SK-N-SH treated with all-trans-retinoic acid at 6 μM for 48 hours (cell line): ENCODE data around the gene CXCR6.

ENCODE experiments used
- ATAC-seq: fragments of 200-7000 bp; cut with Tn5 transposase; 3 replicates; pipeline ENCODE4 v1.9.1; 2020; ENCODE audit warnings: mild to moderate bottlenecking, moderate library complexity
- ARNTL ChIP-seq: fragments of 450-650 bp; formaldehyde crosslinking; IDR thresholded peaks from 2 replicates; pipeline ENCODE4 v1.5.0; 2020; ENCODE audit warnings: low read depth, mild to moderate bottlenecking, moderate library complexity, borderline replicate concordance
- BACH2 ChIP-seq: fragments of 250-450 bp; sonication (Bioruptor Pico); IDR thresholded peaks from 2 replicates; pipeline ENCODE4 v1.9.0; 2021; ENCODE audit warnings: mild to moderate bottlenecking, borderline replicate concordance
- CSDC2 ChIP-seq: fragments of 250-450 bp; sonication (Bioruptor Pico); IDR thresholded peaks from 2 replicates; pipeline ENCODE4 v1.5.0; 2020; ENCODE audit warnings: mild to moderate bottlenecking, moderate library complexity
- ESRRG ChIP-seq: fragments of 250-450 bp; sonication (Bioruptor Pico); IDR thresholded peaks from 2 replicates; pipeline ENCODE4 v1.6.1; 2021; ENCODE audit warnings: mild to moderate bottlenecking
- GLIS3 ChIP-seq: fragments of 250-450 bp; sonication (Bioruptor Pico); IDR thresholded peaks from 2 replicates; pipeline ENCODE4 v1.5.0; 2020; ENCODE audit warnings: mild to moderate bottlenecking, moderate library complexity
- ISL1 ChIP-seq: fragments of 250-450 bp; sonication (Bioruptor Pico); IDR thresholded peaks from 2 replicates; pipeline ENCODE4 v2.1.2; 2022; ENCODE audit warnings: mild to moderate bottlenecking, moderate library complexity
- OSR1 ChIP-seq: fragments of 250-450 bp; sonication (Bioruptor Pico); IDR thresholded peaks from 2 replicates; pipeline ENCODE4 v1.8.0; 2022; ENCODE audit warnings: moderate library complexity, mild to moderate bottlenecking, inconsistent platforms
- PPARA ChIP-seq: fragments of 250-450 bp; sonication (Bioruptor Pico); IDR thresholded peaks from 2 replicates; pipeline ENCODE4 v1.5.0; 2020; ENCODE audit warnings: mild to moderate bottlenecking, borderline replicate concordance
- RARB ChIP-seq: fragments of 250-450 bp; sonication (Bioruptor Pico); IDR thresholded peaks from 2 replicates; pipeline ENCODE4 v1.8.0; 2021; ENCODE audit warnings: mild to moderate bottlenecking, moderate library complexity
- TCF4 ChIP-seq: fragments of 250-450 bp; sonication (Bioruptor Pico); IDR thresholded peaks from 2 replicates; pipeline ENCODE4 v1.8.0; 2021; ENCODE audit warnings: mild to moderate bottlenecking, moderate library complexity, borderline replicate concordance
- TOX ChIP-seq: fragments of 250-450 bp; sonication (Bioruptor Pico); IDR thresholded peaks from 2 replicates; pipeline ENCODE4 v1.8.0; 2021; ENCODE audit warnings: mild to moderate bottlenecking, moderate library complexity, borderline replicate concordance
- ZC3H10 ChIP-seq: fragments of 250-450 bp; sonication (Bioruptor Pico); IDR thresholded peaks from 2 replicates; pipeline ENCODE4 v1.5.1; 2021; ENCODE audit warnings: mild to moderate bottlenecking, moderate library complexity
- ZFP3 ChIP-seq: fragments of 250-450 bp; sonication (Bioruptor Pico); IDR thresholded peaks from 2 replicates; pipeline ENCODE4 v1.5.0; 2020; ENCODE audit warnings: mild to moderate bottlenecking, moderate library complexity
- ZNF565 ChIP-seq: fragments of 450-650 bp; formaldehyde crosslinking; conservative IDR thresholded peaks from 2 replicates; pipeline ENCODE4 v1.5.0; 2020; ENCODE audit warnings: low read depth, mild to moderate bottlenecking, moderate library complexity
- ZNF70 ChIP-seq: fragments of 450-650 bp; formaldehyde crosslinking; IDR thresholded peaks from 2 replicates; pipeline ENCODE4 v1.5.0; 2020; ENCODE audit warnings: mild to moderate bottlenecking, moderate library complexity
- ZNF8 ChIP-seq: fragments of 450-650 bp; formaldehyde crosslinking; IDR thresholded peaks from 2 replicates; pipeline ENCODE4 v1.5.0; 2020; ENCODE audit warnings: mild to moderate bottlenecking, moderate library complexity
- TF ChIP-seq, protein P1 (sequence below): fragments of 250-450 bp; sonication (Bioruptor Pico); IDR thresholded peaks from 2 replicates; pipeline ENCODE4 v1.8.0; 2020; ENCODE audit warnings: mild to moderate bottlenecking, moderate library complexity, borderline replicate concordance
- TF ChIP-seq, protein P2 (sequence below): fragments of 250-450 bp; sonication (Bioruptor Pico); IDR thresholded peaks from 2 replicates; pipeline ENCODE4 v1.5.0; 2020; ENCODE audit warnings: mild to moderate bottlenecking, moderate library complexity
- TF ChIP-seq, protein P3 (sequence below): fragments of 250-450 bp; sonication (Bioruptor Pico); IDR thresholded peaks from 2 replicates; pipeline ENCODE4 v1.8.0; 2021; ENCODE audit warnings: low read depth, mild to moderate bottlenecking, moderate library complexity, borderline replicate concordance
- TF ChIP-seq, protein P4 (sequence below): fragments of 250-450 bp; sonication (Bioruptor Pico); IDR thresholded peaks from 2 replicates; pipeline ENCODE4 v1.5.1; 2021; ENCODE audit warnings: mild to moderate bottlenecking, moderate library complexity
- TF ChIP-seq, protein P5 (sequence below): fragments of 250-450 bp; sonication (Bioruptor Pico); IDR thresholded peaks from 2 replicates; pipeline ENCODE4 v1.5.1; 2020; ENCODE audit warnings: low read depth, mild to moderate bottlenecking, moderate library complexity

Gene CXCR6

DNA sequence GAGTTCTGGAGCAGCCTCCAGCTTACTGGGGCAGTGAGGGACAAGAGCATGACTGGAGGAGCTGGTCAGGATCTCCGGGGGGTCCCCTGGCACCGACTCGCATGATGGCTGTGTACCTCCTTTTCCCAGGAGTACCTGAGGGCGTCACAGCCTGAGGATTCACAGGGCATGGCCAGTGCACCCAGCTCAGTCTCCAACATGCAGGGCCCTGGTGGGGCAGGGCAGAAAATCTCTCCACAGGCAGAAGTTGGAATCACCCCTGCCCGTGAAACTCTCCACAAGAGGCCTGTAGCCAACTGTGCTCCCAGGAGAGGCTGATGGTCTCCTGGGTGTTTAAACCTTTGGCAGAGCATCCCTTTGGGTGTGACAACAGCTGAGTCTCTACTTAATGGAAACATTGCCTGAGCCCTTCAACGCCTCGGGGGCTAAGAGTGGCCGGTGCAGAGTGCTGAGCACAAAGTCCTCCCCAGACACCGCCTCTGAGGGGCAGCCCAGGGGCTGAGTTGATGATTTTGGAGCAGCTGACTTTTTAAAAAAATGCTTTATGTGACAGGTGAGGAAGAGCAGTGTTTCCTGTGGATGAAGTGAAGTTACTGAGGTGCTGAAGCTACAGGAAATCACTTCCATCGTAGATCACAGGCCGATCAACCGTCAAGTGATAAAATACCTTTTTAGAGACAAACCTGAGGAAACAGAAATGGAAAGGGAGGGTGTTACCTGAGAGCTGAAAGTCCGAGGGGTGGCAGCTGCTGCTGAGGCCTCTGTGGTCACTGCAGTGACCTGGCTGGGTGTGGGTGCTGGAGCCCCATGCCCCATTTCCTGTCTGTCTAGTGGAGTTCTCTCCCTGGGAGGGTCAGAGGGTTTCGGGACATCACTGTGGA lies 21.9 kb upstream of the CXCR6 start (continued):
- TF ChIP-seq ZNF70 (CRISPR knock-in tag) (no peak), CSDC2 (CRISPR knock-in tag) (no peak), RARB (CRISPR knock-in tag) (no peak)
- TF ChIP-seq, protein P1, sequence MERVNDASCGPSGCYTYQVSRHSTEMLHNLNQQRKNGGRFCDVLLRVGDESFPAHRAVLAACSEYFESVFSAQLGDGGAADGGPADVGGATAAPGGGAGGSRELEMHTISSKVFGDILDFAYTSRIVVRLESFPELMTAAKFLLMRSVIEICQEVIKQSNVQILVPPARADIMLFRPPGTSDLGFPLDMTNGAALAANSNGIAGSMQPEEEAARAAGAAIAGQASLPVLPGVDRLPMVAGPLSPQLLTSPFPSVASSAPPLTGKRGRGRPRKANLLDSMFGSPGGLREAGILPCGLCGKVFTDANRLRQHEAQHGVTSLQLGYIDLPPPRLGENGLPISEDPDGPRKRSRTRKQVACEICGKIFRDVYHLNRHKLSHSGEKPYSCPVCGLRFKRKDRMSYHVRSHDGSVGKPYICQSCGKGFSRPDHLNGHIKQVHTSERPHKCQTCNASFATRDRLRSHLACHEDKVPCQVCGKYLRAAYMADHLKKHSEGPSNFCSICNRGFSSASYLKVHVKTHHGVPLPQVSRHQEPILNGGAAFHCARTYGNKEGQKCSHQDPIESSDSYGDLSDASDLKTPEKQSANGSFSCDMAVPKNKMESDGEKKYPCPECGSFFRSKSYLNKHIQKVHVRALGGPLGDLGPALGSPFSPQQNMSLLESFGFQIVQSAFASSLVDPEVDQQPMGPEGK (CRISPR knock-in tag): no peak

DNA sequence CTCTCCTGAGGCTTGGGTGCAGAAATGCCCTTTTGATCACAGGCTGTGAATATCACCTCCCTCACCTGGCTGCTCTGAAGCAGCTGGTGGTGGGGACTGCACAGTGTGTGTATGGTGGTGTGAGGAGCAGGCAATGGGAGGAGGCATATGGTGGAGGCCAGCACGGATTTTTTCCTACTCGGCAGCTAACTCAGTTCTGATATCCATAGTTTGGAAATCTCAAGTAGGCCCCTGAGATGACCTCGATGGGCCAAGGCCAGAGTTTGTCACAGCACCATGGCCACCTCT lies 21.3 kb upstream of the CXCR6 start:
- TF ChIP-seq CSDC2 (CRISPR knock-in tag) (no peak), TOX (CRISPR knock-in tag) (no peak), TCF4 (CRISPR knock-in tag) (no peak), ZNF8 (CRISPR knock-in tag) (no peak), BACH2 (CRISPR knock-in tag) (no peak)
- TF ChIP-seq, protein P1 (CRISPR knock-in tag): no peak
- TF ChIP-seq, all 23 proteins: peak for 0

DNA sequence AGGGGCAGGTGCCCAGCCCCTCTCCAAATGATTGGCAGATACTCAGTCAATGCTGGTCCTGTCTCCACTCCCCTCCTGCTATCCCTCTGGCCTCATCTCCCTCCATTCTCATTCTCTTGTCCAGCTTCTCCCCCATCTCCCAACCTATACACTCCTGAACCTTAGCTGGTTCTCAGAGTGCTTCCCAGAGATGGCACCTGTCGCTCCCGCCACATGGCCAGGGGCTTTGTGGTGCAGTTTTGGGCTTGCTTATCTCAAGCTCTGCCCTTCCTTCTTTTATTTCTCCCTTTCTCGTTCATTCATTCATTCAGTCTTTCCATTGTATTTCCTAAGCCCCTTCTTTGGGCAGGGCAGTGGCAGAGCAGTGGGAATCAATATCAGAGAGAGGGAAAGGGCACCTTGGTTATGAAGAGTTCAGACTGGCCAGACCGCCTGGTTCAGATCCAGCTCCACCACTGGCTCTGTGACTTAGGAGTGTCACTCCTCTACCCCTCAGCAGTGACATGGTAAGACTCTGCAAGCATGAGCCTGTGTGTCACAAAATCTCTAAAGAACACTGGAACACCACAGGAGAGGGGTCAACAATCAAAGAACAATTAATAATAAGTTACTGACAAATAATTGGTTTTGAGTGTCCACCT lies 20.2 kb upstream of the CXCR6 start:
- no peak for ATAC-seq
- no peak for TF ChIP-seq ZC3H10 (CRISPR knock-in tag)
- TF ChIP-seq GLIS3 (CRISPR knock-in tag): no peak
- no peak for TF ChIP-seq BACH2 (CRISPR knock-in tag)
- TF ChIP-seq ISL1 (CRISPR knock-in tag): no peak
- TF ChIP-seq, protein P2, sequence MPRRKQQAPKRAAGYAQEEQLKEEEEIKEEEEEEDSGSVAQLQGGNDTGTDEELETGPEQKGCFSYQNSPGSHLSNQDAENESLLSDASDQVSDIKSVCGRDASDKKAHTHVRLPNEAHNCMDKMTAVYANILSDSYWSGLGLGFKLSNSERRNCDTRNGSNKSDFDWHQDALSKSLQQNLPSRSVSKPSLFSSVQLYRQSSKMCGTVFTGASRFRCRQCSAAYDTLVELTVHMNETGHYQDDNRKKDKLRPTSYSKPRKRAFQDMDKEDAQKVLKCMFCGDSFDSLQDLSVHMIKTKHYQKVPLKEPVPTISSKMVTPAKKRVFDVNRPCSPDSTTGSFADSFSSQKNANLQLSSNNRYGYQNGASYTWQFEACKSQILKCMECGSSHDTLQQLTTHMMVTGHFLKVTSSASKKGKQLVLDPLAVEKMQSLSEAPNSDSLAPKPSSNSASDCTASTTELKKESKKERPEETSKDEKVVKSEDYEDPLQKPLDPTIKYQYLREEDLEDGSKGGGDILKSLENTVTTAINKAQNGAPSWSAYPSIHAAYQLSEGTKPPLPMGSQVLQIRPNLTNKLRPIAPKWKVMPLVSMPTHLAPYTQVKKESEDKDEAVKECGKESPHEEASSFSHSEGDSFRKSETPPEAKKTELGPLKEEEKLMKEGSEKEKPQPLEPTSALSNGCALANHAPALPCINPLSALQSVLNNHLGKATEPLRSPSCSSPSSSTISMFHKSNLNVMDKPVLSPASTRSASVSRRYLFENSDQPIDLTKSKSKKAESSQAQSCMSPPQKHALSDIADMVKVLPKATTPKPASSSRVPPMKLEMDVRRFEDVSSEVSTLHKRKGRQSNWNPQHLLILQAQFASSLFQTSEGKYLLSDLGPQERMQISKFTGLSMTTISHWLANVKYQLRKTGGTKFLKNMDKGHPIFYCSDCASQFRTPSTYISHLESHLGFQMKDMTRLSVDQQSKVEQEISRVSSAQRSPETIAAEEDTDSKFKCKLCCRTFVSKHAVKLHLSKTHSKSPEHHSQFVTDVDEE: no peak
- no peak for TF ChIP-seq TCF4 (CRISPR knock-in tag)
- no peak for TF ChIP-seq ZFP3

More for the DNA sequence above, 21.3 kb upstream of the CXCR6 start:
- no peak for ATAC-seq

DNA sequence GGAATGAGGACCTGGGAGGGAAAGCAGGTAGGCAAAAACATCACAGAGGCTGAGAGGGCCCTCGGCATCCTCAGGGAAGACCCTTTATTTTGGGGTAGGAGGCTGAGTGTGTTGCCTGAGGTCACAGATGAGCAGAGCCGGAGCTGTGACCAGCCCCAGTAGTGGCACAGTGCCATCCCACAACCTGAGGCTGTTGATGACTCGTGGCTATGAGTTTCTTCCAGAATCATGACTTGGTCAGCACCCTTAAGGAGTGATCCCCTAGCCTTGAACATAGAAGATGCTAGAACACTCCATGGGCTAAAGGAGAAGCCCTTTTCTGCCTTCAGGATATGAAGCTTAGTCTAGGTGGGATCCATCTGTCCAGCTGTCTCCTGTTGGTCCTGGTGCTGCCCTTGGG lies 19.5 kb upstream of the CXCR6 start:
- ATAC-seq: peak; percentile 46
- TF ChIP-seq ZNF70 (CRISPR knock-in tag) (no peak), PPARA (CRISPR knock-in tag) (no peak), ZNF565 (CRISPR knock-in tag) (no peak), ZFP3 (no peak), TOX (CRISPR knock-in tag) (no peak), GLIS3 (CRISPR knock-in tag) (no peak), ISL1 (CRISPR knock-in tag) (no peak), CSDC2 (CRISPR knock-in tag) (no peak), ARNTL (CRISPR knock-in tag) (no peak), ESRRG (CRISPR knock-in tag) (no peak), OSR1 (CRISPR knock-in tag) (no peak)
- TF ChIP-seq, protein P3, sequence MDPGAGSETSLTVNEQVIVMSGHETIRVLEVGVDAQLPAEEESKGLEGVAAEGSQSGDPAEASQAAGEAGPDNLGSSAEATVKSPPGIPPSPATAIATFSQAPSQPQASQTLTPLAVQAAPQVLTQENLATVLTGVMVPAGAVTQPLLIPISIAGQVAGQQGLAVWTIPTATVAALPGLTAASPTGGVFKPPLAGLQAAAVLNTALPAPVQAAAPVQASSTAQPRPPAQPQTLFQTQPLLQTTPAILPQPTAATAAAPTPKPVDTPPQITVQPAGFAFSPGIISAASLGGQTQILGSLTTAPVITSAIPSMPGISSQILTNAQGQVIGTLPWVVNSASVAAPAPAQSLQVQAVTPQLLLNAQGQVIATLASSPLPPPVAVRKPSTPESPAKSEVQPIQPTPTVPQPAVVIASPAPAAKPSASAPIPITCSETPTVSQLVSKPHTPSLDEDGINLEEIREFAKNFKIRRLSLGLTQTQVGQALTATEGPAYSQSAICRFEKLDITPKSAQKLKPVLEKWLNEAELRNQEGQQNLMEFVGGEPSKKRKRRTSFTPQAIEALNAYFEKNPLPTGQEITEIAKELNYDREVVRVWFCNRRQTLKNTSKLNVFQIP (CRISPR knock-in tag): no peak
- TF ChIP-seq, protein P4, sequence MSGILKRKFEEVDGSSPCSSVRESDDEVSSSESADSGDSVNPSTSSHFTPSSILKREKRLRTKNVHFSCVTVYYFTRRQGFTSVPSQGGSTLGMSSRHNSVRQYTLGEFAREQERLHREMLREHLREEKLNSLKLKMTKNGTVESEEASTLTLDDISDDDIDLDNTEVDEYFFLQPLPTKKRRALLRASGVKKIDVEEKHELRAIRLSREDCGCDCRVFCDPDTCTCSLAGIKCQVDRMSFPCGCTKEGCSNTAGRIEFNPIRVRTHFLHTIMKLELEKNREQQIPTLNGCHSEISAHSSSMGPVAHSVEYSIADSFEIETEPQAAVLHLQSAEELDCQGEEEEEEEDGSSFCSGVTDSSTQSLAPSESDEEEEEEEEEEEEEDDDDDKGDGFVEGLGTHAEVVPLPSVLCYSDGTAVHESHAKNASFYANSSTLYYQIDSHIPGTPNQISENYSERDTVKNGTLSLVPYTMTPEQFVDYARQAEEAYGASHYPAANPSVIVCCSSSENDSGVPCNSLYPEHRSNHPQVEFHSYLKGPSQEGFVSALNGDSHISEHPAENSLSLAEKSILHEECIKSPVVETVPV (CRISPR knock-in tag): no peak
- TF ChIP-seq, protein P5, sequence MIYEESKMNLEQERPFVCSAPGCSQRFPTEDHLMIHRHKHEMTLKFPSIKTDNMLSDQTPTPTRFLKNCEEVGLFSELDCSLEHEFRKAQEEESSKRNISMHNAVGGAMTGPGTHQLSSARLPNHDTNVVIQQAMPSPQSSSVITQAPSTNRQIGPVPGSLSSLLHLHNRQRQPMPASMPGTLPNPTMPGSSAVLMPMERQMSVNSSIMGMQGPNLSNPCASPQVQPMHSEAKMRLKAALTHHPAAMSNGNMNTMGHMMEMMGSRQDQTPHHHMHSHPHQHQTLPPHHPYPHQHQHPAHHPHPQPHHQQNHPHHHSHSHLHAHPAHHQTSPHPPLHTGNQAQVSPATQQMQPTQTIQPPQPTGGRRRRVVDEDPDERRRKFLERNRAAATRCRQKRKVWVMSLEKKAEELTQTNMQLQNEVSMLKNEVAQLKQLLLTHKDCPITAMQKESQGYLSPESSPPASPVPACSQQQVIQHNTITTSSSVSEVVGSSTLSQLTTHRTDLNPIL: no peak
- TF ChIP-seq, protein P1 (CRISPR knock-in tag): no peak
